AG04449 (cell line): ENCODE measurements around the gene FAM168A.

Experiments
- CTCF ChIA-PET: fragments of 350-600 bp; formaldehyde crosslinking; extraction: SDS; loops from one replicate; lab custom pipeline; 2021; ENCODE audit warnings: antibody characterized with exemption; lab: Yijun Ruan, JAX
- POLR2A ChIA-PET: fragments of 400-600, 350-600 bp; formaldehyde crosslinking; extraction: SDS; loops from one replicate; lab custom pipeline; 2020; ENCODE audit warnings: antibody characterized with exemption, inconsistent platforms; lab: Yijun Ruan, JAX
- DNase-seq: peaks from one replicate; pipeline ENCODE4 v3.0.0-alpha.2; 2010; ENCODE audit warnings: low read depth, low spot score
- H3K4me3 ChIP-seq: 2 replicates; pipeline ENCODE4 v1.5.1; 2011; ENCODE audit warnings: low read depth, mild to moderate bottlenecking, control low read depth, low read length
- TF ChIP-seq, protein P1 (sequence below): IDR thresholded peaks from one replicate; pipeline ENCODE4 v1.5.1; 2011; ENCODE audit warnings: mild to moderate bottlenecking, moderate library complexity, low read length, control low read depth, inconsistent platforms; ENCODE audit not compliant: insufficient read depth; ENCODE audit errors: missing control alignments

The FAM168A gene

DNA sequence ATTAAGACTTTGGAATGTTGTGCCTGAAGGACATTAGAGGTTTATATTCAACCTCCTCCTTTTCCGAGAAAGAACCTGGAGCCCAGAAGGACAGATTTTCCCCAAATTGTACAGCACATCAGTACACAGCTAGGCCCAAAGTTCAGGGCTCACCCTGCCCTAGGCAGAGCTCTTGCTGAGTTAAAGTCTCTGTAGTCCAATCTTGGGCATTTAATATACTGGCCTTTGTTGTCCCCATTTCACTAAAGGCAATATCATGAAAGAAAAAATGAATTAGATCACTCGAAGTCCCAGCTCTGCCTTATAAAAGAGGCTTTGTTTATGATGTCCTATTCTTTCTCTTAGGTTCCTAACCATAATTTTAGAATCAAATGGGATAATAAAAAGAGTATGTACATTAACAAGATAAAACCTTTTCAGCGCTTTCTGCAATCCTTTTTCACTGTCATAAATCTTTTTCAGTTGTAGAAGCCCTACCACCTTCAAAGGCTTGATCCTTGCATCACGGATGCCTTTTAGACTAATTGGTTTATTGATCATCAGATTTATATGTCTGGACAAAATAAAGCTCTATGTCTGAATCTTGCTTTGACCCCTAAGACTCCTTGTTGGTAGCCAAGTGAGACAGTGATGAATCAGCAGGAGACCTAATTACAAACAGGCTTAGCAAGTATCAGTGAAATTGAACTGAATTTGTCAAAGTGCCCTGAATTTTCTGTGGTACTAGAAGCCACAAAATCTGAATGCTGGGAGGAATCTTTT is 181.9 kb downstream of the FAM168A start:
- CTCF ChIA-PET: interaction anchor here (1.0 to 6.7 kb wide), 7 partner anchors 9 to 245 kb away, joined by 3 to 50 read pairs (median 5); no protein-coding TSS in a partner anchor
- TF ChIP-seq, protein P1, sequence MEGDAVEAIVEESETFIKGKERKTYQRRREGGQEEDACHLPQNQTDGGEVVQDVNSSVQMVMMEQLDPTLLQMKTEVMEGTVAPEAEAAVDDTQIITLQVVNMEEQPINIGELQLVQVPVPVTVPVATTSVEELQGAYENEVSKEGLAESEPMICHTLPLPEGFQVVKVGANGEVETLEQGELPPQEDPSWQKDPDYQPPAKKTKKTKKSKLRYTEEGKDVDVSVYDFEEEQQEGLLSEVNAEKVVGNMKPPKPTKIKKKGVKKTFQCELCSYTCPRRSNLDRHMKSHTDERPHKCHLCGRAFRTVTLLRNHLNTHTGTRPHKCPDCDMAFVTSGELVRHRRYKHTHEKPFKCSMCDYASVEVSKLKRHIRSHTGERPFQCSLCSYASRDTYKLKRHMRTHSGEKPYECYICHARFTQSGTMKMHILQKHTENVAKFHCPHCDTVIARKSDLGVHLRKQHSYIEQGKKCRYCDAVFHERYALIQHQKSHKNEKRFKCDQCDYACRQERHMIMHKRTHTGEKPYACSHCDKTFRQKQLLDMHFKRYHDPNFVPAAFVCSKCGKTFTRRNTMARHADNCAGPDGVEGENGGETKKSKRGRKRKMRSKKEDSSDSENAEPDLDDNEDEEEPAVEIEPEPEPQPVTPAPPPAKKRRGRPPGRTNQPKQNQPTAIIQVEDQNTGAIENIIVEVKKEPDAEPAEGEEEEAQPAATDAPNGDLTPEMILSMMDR: no peak
- no peak overlapping the region for H3K4me3 ChIP-seq
- POLR2A ChIA-PET: interaction anchor here (1.4 to 2.6 kb wide), 3 partner anchors 13 to 47 kb away, joined by 3 to 9 read pairs (median 6); no protein-coding TSS in a partner anchor
- no peak for DNase-seq

DNA sequence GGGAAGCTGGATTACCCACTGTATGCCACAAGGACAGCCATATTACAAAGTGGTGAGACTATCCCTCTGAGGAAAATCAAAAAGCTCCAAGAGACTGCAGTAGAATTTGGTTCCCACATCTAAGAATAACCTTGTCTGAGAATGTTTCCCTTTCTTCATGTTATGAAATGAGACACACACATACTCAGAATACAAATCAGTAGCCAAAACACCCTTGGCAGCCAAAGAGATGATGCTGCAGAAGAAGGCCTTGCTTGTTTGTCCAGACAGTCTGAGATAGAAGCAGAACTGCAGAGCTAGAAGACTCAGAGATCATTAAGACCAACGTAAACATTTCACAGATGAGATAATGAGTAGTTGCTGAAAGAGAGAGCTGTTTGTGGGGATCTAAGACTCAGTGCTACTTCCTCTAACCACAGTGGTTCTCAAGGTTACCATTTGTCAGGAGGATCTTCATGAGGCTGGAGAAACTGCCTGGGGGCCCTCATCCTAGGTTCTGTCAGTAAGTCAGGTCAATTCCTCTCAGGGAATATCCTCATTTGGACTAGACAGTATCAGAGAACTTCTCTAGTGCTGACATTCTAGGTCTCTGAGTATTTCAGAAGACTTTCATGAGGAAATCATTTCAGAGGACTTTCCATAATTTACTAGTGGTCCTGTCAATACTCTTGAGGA is 182.8 kb downstream of the FAM168A start:
- no peak overlapping the region for H3K4me3 ChIP-seq
- POLR2A ChIA-PET: interaction anchor here (1.0 to 2.6 kb wide), 6 partner anchors 11 to 50 kb away, joined by 3 to 9 read pairs (median 4); partner anchors contain the start of gene RELT
- DNase-seq: peak; percentile 95
- TF ChIP-seq, protein P1: no peak
- CTCF ChIA-PET: interaction anchor here (0.8 to 6.7 kb wide), 15 partner anchors 8 to 246 kb away, joined by 3 to 50 read pairs (median 4); no protein-coding TSS in a partner anchor

DNA sequence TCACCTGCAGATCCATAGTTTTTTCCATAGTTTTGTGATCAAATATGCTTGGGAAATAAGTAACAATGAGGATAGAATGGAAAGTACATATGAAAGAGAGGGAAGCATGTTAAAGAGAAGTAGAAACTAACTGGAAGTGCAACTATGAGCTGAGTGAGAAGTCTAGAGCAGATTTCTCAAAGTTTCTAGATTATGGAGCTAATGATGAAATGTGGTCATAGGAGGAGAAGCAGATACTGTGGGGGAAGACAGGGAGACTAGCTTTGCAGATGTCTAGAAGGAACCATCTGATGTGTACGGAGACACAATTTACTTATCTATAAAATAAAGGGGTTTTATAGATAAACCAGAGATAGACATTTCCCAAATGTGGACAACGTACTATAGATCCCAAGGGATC is 184.7 kb downstream of the FAM168A start:
- DNase-seq: no peak
- CTCF ChIA-PET: interaction anchor here (0.7 to 6.7 kb wide), 6 partner anchors 9 to 247 kb away, joined by 3 to 50 read pairs (median 10); no protein-coding TSS in a partner anchor
- H3K4me3 ChIP-seq: no peak overlapping the region
- POLR2A ChIA-PET: no interaction called here
- TF ChIP-seq, protein P1: no peak

DNA sequence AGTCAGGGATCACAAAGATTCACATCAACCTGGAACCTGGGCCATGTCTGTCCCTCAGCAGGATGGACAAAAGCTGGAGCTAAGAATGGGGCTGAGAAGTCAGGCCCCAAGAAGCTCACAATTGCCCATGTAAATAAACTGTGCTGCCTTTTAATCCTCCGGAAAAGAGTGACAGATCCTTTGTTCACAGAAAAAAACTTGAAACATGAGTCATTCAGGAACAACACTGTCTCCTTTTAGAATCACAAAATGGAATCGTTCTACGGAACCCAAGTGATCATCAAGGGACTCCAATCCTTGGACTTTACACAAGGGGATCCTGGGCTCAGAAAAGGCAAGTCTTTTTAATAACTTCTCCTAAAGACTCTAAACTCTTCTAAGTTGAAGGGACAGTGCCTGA is 185.6 kb downstream of the FAM168A start:
- CTCF ChIA-PET: interaction anchor here (1.0 to 6.7 kb wide), 4 partner anchors 9 to 248 kb away, joined by 3 to 50 read pairs (median 28); no protein-coding TSS in a partner anchor
- DNase-seq: no peak
- no peak overlapping the region for H3K4me3 ChIP-seq
- TF ChIP-seq, protein P1: no peak
- POLR2A ChIA-PET: no interaction called here

DNA sequence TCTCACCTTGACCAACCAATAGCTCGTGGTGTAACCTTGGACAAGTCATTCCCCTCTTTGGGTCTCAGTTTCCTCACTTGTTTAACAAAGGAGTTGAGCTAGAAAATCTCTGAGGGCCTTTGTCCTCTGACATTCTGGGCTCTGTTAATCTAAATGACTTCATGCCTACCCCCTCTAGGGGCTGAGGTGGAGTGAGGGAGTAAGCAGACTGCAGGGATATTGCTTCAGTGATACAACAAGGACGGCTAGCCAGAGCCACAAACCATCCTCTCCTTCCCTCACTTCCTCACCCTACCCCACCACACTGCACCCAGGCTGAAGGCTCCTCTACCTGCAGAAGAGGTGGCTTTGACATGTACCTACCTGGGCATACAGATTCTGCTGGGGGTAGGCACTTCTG is 186.9 kb downstream of the FAM168A start:
- ChIA-PET POLR2A (interaction anchor here (0.7 kb wide), 1 partner anchor 188 kb away, joined by 3 read pairs; no protein-coding TSS in a partner anchor), CTCF (interaction anchor here (0.9 to 3.7 kb wide), 9 partner anchors 11 to 249 kb away, joined by 3 to 23 read pairs (median 5); no protein-coding TSS in a partner anchor)
- no peak for DNase-seq
- TF ChIP-seq, protein P1: no peak
- no peak overlapping the region for H3K4me3 ChIP-seq
